GM18868 (cell line): ENCODE results near the gene ANAPC7.
"Not testable (repeated sequence)": the region's sequence is repeated elsewhere in the genome, so short reads cannot be mapped to it uniquely, and the experiment has no call there.

Experiments used
- ATAC-seq: cut with Tn5 transposase; IDR thresholded peaks from one replicate; pipeline ENCODE4 v1.9.1; 2021; ENCODE audit warnings: mild to moderate bottlenecking, moderate library complexity; ENCODE audit not compliant: unreplicated experiment

The ANAPC7 gene

DNA sequence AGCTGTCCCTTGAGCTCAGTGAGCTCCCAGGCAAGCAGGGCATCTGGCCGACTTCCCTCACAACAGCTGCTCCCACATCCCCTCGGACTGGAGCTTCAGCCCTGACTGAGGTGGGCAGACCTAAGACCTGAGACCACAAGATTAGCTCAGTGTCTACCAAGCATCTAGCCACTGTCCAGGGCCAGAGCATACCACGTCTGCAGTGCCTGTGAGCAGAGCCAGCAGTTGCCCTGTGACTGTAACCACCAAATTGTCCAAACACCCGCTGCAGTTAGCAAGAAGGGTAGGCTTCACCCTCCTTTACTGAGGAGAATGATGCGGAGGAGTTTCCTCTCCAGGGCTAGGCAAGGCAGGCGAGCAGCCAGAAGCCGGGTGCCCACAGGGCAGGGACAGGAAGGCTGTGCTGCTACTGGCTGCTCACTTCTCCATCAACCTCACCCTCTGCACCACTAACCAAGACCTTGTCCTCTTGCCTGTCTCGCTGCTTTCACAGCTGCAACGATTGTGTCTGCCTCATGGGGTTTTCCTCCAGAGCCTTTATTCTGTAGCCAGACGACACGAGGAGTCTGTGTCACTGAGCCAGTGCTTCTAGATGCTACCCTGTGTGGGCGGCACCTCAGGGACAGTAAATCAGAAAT is 53.9 kb downstream of the ANAPC7 start:
- peak; percentile 78 for ATAC-seq

DNA sequence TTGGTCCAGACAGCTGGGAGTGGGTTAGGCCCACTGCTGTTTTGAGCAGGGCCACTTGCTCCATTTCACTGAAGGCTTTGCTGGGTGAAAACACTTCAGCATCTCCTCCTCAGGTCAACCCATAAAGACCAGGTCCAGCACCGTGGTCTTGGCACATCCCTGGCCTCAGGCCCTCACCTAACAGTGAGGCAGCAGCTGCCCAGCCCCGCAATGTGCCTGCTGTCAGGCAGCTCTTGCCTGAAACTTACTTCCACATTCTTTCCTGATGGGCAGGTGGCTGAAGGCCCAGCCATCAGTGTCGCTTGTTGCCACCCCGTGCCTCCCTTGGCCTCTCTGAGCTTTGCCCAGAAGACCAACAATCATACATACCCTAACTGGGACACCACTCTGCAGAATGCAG is 54.4 kb downstream of the ANAPC7 start:
- ATAC-seq: no peak

DNA sequence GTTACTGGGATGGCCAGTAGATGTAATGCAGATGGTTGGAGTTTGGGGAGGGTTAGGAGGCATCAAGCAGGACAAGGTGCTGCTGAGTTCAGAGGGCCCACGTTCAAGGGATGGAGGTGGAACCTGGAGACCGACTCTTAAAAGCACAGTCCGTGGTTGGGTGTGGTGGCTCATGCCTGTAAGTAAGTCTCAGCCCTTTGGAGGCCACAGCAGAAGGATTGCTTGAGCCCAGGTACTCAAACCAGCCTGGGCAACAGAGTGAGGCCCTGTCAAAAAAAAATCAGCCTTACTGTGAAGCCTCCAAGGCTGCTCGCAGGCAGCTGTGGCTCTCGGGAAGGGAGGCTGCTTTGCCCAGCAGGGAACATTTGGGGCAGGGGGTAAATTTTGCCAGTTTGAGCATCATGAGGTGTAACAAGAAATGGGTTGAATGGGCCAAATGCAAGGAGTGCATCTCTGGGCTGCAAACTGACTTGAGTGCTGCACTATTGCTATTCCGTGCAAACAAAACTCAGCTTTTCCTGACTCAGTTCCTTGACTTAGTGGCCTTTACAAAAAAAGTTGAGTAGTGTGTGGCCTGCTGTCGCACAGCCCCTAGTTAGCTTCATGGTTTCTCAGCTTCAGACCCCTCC is 55.0 kb downstream of the ANAPC7 start:
- ATAC-seq: no peak

DNA sequence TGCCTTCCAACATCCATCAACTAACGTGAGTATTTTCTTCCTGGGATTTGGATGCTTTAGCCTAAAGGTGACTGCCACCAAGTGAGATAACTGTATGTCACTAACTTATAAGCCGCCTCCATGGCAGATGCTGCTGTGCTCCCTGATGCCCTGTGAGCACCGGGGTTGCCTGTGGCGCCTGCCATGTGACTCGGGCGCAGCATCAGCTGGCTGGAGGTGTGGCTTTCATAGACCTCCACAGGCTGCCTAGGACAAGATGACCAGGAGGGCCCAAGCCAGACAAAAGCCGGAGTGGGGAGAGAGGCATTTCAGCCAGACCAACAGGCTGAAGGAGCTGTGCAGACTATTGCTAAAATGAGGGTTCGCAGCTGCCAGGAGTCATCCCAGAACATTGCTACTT is 55.7 kb downstream of the ANAPC7 start:
- no peak for ATAC-seq

DNA sequence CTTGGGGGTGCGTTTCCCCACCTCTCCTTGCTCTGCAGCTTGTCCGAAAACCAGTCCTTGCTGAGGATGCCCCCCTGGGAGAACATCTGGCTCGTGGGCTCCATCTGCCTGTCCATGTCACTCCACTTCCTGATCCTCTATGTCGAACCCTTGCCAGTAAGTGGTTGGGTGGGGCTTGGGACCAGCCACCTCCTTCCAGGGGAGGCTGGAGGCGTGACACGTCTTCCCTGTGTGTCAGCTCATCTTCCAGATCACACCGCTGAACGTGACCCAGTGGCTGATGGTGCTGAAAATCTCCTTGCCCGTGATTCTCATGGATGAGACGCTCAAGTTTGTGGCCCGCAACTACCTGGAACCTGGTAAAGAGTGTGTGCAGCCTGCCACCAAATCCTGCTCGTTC is 57.5 kb downstream of the ANAPC7 start:
- no peak for ATAC-seq

DNA sequence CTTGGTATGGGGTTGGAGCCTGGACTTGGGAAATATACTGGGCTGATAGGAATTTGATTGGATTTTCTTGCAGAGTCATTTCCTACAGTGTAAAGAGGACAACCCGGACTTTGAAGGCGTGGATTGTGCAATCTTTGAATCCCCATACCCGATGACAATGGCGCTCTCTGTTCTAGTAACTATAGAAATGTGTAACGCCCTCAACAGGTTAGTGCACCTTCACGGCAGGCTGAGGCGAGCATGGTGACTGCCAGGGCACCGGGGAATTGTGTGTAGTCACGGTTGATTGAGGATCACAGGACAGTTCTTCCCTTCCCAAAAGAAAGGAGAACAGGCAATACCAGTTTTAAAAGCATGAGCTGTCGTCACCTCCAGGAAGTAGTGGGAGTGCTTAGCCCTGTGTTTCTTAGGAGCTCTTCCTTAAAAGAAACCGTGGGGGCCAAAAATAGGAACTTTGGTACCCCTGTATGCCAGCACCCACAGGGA is 58.3 kb downstream of the ANAPC7 start:
- ATAC-seq: no peak

DNA sequence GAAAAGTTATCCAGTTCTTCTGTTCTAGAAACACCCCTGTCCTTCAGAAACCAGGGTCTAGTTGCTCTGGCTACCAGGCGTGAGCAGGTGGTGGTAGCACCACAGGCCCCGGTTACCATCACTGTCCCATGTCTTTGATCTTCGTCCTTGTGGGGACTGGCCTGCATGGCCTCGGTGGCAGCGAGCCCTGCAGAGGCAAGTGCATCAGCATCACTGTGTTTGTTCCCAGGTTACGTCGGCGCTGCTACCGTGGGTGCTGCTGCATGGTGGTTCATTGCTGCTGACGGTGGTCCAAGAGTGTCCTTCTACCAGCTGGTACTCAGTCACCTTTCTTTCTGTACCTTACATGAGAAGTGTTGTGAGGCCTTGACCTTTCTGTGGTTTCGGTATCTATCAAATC is 58.9 kb downstream of the ANAPC7 start:
- ATAC-seq: no peak

DNA sequence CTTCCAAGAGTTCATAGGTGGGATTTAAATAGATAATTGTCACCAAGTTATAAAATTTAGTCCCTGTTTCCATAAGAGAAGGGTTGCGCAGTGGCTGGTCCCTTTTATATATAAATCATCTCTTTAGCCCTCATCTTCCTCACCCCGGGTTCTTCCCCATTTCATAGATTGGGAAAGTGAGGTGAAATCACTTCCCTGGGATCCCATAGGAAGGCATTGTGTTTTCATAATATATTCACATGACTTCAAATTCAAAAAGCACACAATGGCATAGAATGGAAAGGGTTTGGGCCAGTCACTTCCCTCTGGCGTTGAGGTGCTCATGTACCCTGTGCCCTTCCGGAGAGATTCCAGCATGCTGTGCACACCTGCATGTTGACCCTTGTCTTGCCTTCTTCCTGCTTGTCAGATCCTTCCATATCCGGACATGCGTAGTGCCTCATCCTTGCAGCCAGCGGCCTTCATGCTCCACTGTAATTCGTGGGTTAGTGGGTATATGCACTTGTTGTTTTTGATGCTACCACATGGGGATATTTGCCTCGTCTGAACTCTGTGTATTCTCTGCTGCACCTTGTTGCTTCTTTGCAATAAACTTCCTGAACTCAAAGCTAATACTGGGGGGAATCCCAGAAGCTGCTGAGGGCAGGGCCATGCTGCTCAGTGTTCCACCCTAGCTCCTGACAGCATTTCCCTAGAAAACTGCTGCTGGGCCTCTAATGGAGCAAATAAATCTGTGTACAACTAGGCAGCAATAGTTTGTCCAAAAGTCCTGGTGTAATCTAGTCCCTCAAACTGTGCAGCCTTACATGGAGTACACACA is 59.6 kb downstream of the ANAPC7 start:
- ATAC-seq: no peak

DNA sequence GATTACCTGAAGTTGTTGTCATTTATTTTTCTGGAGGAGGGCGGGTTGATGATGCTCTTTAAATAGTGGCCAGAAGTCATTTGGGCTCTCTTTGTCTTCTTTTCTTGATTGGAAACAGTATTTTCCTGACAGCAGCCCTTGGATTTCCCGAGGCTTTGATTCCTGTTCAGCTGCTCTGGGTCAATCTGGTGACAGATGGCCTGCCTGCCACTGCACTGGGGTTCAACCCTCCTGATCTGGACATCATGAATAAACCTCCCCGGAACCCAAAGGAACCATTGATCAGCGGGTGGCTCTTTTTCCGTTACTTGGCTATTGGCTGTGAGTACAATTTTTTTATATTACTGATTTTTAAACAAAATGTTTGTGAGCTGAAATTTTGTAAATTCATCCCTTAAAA is 60.4 kb downstream of the ANAPC7 start:
- ATAC-seq: no peak

DNA sequence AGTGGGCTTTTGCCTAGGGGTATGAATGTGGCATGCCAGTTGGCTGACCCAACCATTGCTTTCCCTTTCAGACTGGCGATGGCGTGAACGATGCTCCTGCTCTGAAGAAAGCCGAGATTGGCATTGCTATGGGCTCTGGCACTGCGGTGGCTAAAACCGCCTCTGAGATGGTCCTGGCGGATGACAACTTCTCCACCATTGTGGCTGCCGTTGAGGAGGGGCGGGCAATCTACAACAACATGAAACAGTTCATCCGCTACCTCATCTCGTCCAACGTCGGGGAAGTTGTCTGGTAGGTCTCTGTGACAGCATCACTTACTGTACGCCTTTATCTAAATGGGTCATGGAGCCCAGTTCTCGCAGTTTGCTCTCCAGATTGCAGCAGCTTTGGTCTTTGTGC is 61.4 kb downstream of the ANAPC7 start:
- ATAC-seq: no peak

DNA sequence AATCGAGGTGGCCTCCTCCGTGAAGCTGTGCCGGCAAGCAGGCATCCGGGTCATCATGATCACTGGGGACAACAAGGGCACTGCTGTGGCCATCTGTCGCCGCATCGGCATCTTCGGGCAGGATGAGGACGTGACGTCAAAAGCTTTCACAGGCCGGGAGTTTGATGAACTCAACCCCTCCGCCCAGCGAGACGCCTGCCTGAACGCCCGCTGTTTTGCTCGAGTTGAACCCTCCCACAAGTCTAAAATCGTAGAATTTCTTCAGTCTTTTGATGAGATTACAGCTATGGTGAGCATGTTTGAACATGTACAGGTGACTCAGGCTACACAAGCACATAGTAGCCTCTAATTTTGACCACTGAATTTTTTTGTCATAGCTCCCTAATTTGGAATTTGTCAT is 62.8 kb downstream of the ANAPC7 start:
- ATAC-seq: no peak

DNA sequence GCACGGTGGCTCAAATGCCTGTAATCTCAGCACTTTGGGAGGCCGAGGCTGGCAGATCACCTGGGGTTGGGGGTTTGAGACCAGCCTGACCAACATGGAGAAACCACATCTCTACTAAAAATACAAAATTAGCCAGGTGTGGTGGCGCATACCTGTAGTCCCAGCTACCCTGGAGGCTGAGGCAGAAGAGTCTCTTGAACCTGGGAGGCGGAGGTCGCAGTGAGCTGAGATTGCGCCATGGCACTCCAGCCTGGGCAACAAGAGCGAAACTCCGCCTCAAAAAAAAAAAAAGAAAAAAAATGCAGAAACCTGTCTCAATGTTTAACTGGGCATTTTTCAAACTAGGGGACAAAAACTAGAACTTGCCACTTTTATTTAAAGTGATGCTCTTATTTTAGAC is 63.2 kb downstream of the ANAPC7 start:
- ATAC-seq: not testable (repeated sequence)

DNA sequence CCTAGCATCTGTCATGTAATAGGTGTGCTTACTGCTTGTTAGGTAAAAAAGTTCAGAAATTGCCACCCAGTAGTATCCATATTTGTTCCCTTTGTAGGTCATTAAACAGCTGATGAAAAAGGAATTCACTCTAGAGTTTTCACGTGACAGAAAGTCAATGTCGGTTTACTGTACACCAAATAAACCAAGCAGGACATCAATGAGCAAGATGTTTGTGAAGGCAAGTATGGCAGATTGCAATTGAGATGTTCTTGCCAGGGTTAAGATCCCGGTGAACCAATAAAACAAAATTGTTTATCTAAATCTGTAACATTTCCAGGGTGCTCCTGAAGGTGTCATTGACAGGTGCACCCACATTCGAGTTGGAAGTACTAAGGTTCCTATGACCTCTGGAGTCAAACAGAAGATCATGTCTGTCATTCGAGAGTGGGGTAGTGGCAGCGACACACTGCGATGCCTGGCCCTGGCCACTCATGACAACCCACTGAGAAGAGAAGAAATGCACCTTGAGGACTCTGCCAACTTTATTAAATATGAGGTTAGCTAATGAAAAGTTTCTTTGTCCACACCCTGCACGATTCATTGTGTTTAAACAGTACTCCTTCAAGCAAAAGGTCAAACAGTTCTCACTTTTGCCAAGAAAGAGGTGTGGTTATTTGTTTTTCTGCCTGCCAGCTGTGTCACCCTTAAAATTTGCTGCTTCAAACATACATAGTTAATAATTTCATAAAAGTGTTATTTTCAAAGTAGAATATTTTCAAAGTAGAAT is 64.1 kb downstream of the ANAPC7 start:
- no peak for ATAC-seq

DNA sequence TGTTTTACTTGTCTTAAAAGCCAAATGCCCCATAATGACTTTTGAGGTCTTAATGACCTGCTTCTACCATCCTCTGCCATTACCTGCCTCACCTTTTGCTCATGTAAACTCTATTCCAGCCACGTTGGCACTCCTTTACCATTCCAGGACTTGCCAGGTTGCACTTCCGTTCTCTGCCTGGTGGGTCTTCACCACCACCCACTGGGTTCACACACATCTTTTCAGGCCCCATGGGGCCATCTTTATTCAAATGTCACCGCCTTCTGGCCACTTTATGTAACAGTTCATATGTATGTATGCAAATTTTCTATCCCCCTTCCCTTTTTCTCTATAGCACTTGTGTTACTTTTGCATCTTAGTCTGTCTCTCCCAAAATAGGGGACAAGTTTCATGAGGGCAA is 64.8 kb downstream of the ANAPC7 start:
- no peak for ATAC-seq

DNA sequence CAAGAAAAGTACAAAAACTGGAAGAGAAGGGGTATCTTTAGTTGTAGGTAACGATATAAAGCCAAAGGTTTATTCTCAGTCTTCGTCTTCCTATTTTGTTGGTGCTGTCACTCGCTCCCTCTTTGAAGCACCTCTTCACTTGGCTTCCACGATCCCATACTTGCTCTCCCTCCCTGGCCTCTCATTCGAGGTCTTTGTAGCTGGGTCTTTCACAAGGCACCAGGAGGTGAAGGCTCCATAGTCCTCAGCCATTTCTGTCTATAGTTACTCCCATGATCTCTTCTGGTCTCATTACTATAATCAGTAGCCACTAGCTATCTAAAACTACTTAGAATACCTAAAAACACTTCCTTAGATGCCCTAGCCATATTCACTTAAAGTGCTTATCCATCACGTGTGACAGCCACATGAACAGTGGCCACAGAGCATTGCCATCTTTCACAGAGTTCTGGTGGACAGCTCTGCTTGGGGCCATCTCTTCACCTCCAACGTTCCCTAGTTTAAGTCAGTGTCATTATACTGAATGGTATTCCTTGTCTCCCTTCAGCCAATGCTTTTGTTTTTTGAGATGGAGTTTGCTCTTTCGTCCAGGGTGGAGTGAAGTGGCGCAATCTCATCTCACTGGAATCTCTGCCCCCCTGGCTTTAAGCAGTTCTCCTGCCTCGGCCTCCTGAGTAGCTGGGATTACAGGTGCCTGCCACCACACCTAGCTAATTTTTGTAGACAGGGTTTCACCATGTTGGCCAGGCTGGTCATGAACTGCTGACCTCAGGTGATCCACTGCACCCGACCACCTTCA is 65.4 kb downstream of the ANAPC7 start:
- ATAC-seq: no peak

DNA sequence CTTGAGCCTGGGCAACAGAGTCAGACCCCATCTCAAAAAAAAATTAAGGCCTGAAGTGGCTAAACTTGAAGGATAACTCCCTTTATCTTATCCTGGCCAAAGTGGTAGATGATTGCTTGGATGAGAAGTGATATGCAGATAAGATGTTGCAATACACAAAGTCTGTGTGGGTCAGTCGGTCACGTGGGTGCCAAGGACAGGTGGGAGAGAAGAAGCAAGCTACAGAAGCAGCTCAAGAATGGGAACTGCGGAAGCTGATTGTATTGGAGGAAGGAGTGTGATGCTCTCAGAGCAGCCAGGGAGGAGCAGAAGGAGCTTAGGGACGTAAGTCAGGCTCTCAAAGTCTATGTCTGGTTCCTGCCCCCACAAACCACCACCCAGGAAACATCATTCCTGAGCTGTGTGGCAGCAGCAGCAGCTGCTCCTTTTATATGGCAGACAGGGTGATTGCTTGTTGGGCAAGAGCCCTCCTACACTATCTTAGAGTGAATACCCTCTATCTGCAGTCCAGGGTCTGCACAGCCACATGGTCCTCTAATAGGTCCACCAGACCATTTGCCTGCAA is 67.9 kb downstream of the ANAPC7 start:
- ATAC-seq: no peak

DNA sequence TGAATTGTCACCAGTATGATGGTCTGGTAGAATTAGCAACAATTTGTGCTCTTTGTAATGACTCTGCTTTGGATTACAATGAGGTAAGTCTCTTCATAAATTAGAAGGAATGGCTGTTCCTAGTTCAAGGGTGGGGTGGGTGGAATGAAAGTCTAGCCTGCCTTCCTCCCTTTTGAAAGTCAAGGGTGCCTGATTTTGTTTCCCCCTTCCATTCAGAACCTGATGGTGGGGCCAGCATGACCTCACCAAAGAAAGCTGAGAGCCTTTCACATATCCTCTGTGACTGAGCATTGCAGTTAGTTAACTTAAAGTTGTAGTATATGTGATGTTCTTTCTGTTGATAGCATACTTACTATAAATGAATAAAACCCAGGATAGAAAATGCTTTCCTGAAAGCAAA is 70.3 kb downstream of the ANAPC7 start:
- no peak for ATAC-seq

DNA sequence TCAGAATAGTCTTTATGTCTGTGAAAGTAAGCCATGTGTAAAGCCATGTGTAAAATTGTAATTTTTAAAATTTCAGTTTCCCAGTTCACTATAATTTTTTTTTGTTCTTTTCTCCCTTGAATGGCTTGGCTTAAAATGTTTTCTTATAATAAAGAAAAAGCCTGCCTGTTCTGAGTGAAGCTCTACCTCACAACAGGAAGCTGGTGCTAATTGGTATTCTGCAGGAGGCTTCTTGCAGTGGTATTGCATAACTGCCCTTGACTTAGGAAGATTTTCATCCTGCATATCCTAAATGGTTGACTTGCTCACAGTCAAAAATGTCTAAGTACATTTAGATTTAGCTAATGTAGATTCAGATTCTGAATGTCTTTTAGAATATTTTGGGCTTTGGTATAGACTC is 73.0 kb downstream of the ANAPC7 start:
- no peak for ATAC-seq

DNA sequence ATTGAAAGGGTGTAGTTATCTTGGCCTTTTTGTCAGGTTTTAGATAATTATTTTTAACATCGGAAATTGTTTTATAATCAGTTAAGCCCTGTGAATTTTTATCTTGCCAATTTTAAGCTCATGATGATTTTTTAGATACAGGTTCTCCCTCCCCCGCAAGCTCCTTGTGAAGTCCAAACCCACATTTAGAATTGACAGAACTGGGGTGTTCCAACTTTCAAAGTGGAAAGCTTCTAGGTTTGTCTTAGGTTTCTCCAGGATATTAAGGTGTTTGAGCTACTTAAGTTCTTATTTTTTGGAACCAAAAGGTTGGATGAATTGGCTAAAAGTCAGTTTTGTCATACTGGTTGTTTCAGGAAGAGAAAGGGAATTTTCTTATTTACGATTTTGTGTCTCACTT is 73.4 kb downstream of the ANAPC7 start:
- ATAC-seq: no peak

DNA sequence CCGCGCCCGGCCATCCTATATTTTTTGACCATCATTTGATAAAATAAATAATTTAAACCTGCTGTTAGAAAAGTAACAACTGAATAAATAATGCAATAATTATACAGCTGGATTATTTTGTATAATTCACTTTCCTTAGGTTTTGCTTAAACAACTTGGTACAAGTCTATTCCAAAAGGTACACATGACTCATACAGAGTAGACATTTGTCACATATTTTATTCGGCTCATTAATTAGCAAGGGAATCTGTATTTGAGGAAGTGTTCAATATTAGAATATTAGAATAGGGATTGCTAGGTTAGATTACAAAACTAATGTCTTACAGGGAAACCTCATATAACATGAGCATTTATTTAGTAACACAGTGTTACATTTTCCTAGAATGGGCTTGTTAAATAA is 73.8 kb downstream of the ANAPC7 start:
- ATAC-seq: no peak
